Measurements from ENCODE around the gene STAT6.

The STAT6 gene

GRCh38 chr12:57111031-57111734 lies at the start of gene STAT6:
TSS of gene STAT6 (minus strand) at chr12:57111362. CDS start at chr12:57108278, 3,084 bp downstream.
- DNase-seq, result no peak

GRCh38 chr12:57160741-57161140 lies 49.6 kb upstream of the STAT6 start:
- DNase-seq, result no peak

GRCh38 chr12:57160040-57160439 lies 48.9 kb upstream of the STAT6 start:
- no peak for DNase-seq

- DNase-seq, result no peak
These were observed 48.1 kb upstream of the STAT6 start for GRCh38 chr12:57159311-57159710.

GRCh38 chr12:57158665-57159064 lies 47.5 kb upstream of the STAT6 start:
- DNase-seq, result no peak

GRCh38 chr12:57158186-57158585 lies 47.0 kb upstream of the STAT6 start:
- DNase-seq, result no peak

GRCh38 chr12:57157588-57158173 lies 46.5 kb upstream of the STAT6 start:
- no peak for DNase-seq

- DNase-seq, result no peak
These were observed 45.7 kb upstream of the STAT6 start for GRCh38 chr12:57156701-57157403.

GRCh38 chr12:57154804-57155434 lies 43.8 kb upstream of the STAT6 start:
- no peak for DNase-seq

- DNase-seq, result no peak
These were observed 42.9 kb upstream of the STAT6 start for GRCh38 chr12:57154076-57154475.

GRCh38 chr12:57153415-57153997 lies 42.3 kb upstream of the STAT6 start:
- no peak for DNase-seq

GRCh38 chr12:57152639-57153038 lies 41.5 kb upstream of the STAT6 start:
- no peak for DNase-seq

- DNase-seq, result no peak
These were observed 40.8 kb upstream of the STAT6 start for GRCh38 chr12:57151741-57152630.

- DNase-seq, result no peak
These were observed 39.3 kb upstream of the STAT6 start for GRCh38 chr12:57150400-57151000.

GRCh38 chr12:57149245-57149900 lies 38.2 kb upstream of the STAT6 start:
- DNase-seq, result no peak

- no peak for DNase-seq
These were observed 37.5 kb upstream of the STAT6 start for GRCh38 chr12:57148469-57149244.

GRCh38 chr12:57146961-57147944 lies 36.1 kb upstream of the STAT6 start, which contains the start of gene LRP1-AS:
TSS of gene LRP1-AS (minus strand) at chr12:57147619.
- DNase-seq, result no peak

- no peak for DNase-seq
These were observed 34.9 kb upstream of the STAT6 start for GRCh38 chr12:57146092-57146491.

- DNase-seq, result no peak
These were observed 34.4 kb upstream of the STAT6 start for GRCh38 chr12:57145460-57146059.
